ENCODE data around the gene SAP25. TPM values are rescaled to one million over a fixed set of nuclear protein-coding genes. Genes with fewer than 3 reads are reported as not detected.

SAP25 gene
- total RNA-seq, 4 donors from 2014 or later = 1.5 to 6.2 TPM; not detected in 2

GRCh38 chr7:100578246-100579183 lies 4.8 kb upstream of the SAP25 start:
- intact Hi-C loops (cut with DNase I) = no loop called here
- no peak overlapping the region for H3K4me3 ChIP-seq (replicated peaks in 1 of 3)
- no peaks in the 10 kb centered on the region for H3K9me3 ChIP-seq
- no peaks in the 10 kb centered on the region for H3K27me3 ChIP-seq
- no peak for DNase-seq
- TF ChIP-seq POLR2A (IDR thresholded peaks at IDR 0.05) (no peak), CTCF (IDR thresholded peaks at IDR 0.05) (no peak)
- H3K4me1 ChIP-seq = peaks cover 16% of the 10 kb centered on the region in 2 donors
- WGBS, 2 donors = 93 to 96% methylated on average over 21 to 23 of the region's 28 CpGs
- no peak overlapping the region for H3K27ac ChIP-seq
- H3K36me3 ChIP-seq = peaks cover 65 to 72% of the 10 kb centered on the region in 2 donors

GRCh38 chr7:100577507-100577906 lies 3.8 kb upstream of the SAP25 start:
- no peak overlapping the region for H3K4me3 ChIP-seq (replicated peaks in 1 of 3)
- no peaks in the 10 kb centered on the region for H3K9me3 ChIP-seq
- DNase-seq = no peak
- no peaks in the 10 kb centered on the region for H3K27me3 ChIP-seq
- 90% methylated on average over 10 to 13 of the region's 14 CpGs for WGBS, 2 donors
- TF ChIP-seq POLR2A (IDR thresholded peaks at IDR 0.05) (no peak), CTCF (IDR thresholded peaks at IDR 0.05) (no peak)
- peaks cover 6 to 7% of the 10 kb centered on the region in 2 donors for H3K4me1 ChIP-seq
- intact Hi-C loops (cut with DNase I) = no loop called here
- H3K27ac ChIP-seq = no peak overlapping the region
- H3K36me3 ChIP-seq = peaks cover 65 to 72% of the 10 kb centered on the region in 2 donors

GRCh38 chr7:100577103-100577502 lies 3.4 kb upstream of the SAP25 start:
- H3K27ac ChIP-seq = no peak overlapping the region
- H3K36me3 ChIP-seq = peaks cover 65 to 72% of the 10 kb centered on the region in 2 donors
- 75 to 86% methylated on average over 8 to 24 of the region's 24 CpGs for WGBS, 2 donors
- no peaks in the 10 kb centered on the region for H3K27me3 ChIP-seq
- intact Hi-C loops (cut with DNase I) = no loop called here
- TF ChIP-seq POLR2A (IDR thresholded peaks at IDR 0.05) (no peak), CTCF (IDR thresholded peaks at IDR 0.05) (no peak)
- no peak overlapping the region for H3K4me3 ChIP-seq (replicated peaks in 1 of 3)
- H3K9me3 ChIP-seq = no peaks in the 10 kb centered on the region
- peaks cover 2 to 3% of the 10 kb centered on the region in 2 donors for H3K4me1 ChIP-seq
- DNase-seq = no peak

GRCh38 chr7:100576384-100576993 lies 2.8 kb upstream of the SAP25 start:
- intact Hi-C loops (cut with DNase I) = no loop called here
- Histone ChIP-seq H3K27ac (no peak overlapping the region), H3K27me3 (no peaks in the 10 kb centered on the region), H3K9me3 (no peaks in the 10 kb centered on the region), H3K4me3 (replicated peaks in 1 of 3) (no peak overlapping the region), H3K4me1 (peaks cover 0 to 5% of the 10 kb centered on the region in 2 donors), H3K36me3 (peaks cover 60 to 66% of the 10 kb centered on the region in 2 donors)
- WGBS, 2 donors = 95 to 97% methylated on average over 11 to 13 of the region's 13 CpGs
- DNase-seq = no peak
- no peak for TF ChIP-seq CTCF (IDR thresholded peaks at IDR 0.05)
- no peak for TF ChIP-seq POLR2A (IDR thresholded peaks at IDR 0.05)
